Measurements from ENCODE around the gene SMCO1.

The SMCO1 gene

DNA sequence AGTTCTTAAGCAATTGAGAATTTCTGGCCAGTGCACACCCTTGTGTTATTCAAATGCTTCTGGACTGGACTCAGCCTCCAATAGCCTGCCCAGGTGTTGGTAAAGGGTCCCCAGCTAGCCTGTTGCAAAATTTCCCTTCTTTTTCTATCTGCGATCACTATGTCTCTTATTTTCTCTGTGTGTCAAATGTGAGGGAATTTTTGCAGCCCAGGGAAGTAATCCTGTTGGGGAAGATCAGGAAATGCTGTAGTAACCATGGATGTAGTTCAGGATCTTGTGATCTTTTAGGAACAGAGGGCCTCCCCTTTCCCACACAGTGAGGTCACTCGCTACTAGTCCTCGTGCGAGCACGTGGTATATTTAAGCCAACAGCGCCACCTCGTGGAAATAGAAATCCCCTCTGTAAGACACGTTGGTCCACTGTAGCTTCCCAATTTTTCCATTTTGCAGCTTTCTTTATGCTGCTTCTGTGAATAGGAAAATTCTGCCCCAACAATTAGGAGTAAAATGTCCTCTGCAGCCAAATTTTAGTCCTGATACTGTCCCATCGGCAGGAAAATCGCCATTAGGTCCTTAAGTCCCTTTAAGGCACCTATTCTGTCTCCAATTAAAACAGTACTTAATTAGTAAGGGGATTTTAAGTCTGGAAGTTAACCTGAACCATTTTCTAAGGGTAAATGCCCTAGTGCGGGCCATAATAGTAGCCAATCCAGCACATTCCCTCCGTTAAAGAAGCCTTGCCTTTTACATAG is 4.0 kb upstream of the SMCO1 start:
- H3K4me2 ChIP-seq (ENCODE audit: low read depth, low read length, poor library complexity, severe bottlenecking): no peak overlapping the region

DNA sequence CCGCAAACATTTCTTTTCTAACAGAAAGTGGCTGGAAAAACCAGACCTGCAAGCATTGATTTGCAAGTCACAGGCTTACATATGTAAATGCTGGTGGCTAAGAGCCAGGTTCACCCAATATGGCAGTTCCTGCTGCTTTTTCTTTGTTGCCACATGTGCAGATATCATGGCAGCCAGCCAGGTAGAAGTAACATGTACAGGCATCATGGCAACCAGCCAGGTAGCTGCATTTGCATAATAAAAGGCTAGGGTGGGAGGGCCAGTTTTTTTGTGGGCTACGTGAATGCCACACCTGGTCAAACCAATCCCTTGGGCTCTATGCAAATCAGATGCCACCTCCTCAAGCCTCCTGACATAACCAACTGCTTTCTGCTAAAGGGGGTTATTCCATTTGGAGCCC is 2.8 kb upstream of the SMCO1 start:
- TF ChIP-seq, protein P1, sequence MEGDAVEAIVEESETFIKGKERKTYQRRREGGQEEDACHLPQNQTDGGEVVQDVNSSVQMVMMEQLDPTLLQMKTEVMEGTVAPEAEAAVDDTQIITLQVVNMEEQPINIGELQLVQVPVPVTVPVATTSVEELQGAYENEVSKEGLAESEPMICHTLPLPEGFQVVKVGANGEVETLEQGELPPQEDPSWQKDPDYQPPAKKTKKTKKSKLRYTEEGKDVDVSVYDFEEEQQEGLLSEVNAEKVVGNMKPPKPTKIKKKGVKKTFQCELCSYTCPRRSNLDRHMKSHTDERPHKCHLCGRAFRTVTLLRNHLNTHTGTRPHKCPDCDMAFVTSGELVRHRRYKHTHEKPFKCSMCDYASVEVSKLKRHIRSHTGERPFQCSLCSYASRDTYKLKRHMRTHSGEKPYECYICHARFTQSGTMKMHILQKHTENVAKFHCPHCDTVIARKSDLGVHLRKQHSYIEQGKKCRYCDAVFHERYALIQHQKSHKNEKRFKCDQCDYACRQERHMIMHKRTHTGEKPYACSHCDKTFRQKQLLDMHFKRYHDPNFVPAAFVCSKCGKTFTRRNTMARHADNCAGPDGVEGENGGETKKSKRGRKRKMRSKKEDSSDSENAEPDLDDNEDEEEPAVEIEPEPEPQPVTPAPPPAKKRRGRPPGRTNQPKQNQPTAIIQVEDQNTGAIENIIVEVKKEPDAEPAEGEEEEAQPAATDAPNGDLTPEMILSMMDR (IDR thresholded peaks at IDR 0.05; ENCODE audit: insufficient read depth, low read length, poor library complexity, severe bottlenecking): no peak
- TF ChIP-seq EZH2phosphoT487 (conservative IDR thresholded peaks at IDR 0.05; ENCODE audit: low read length): no peak
- Histone ChIP-seq H3K4me2 (ENCODE audit: low read depth, low read length, poor library complexity, severe bottlenecking) (no peak overlapping the region), H3K79me2 (ENCODE audit: insufficient read depth, low read length) (no peaks in the 10 kb centered on the region), H2AFZ (ENCODE audit: low read depth, low read length, severe bottlenecking) (no peak overlapping the region), H3K27me3 (ENCODE audit: low read length) (no peaks in the 10 kb centered on the region), H3K9ac (ENCODE audit: low read length) (no peak overlapping the region), H3K9me2 (replicated peaks; ENCODE audit: insufficient read depth, low read length) (no peaks in the 10 kb centered on the region), H3K4me3 (ENCODE audit: insufficient read depth, low read length, poor library complexity, severe bottlenecking) (no peak overlapping the region), H3K9me3 (ENCODE audit: insufficient read depth, low read length) (peaks cover 38% of the 10 kb centered on the region; the same call in 1 of the 2 replicates), H3K27ac (ENCODE audit: low read depth, low read length) (no peak overlapping the region), H4K20me1 (ENCODE audit: low read depth, low read length) (no peaks in the 10 kb centered on the region), H3K36me3 (ENCODE audit: low read length) (no peaks in the 10 kb centered on the region), H3F3A (ENCODE audit: insufficient read depth) (no peaks in the 10 kb centered on the region)

More for the DNA sequence above, 4.0 kb upstream of the SMCO1 start:
- Histone ChIP-seq H3K79me2 (ENCODE audit: insufficient read depth, low read length) (no peaks in the 10 kb centered on the region), H4K20me1 (ENCODE audit: low read depth, low read length) (no peaks in the 10 kb centered on the region), H3K27ac (ENCODE audit: low read depth, low read length) (no peak overlapping the region), H3K9me3 (ENCODE audit: insufficient read depth, low read length) (peaks cover 38% of the 10 kb centered on the region; the same call in 1 of the 2 replicates), H3K27me3 (ENCODE audit: low read length) (no peaks in the 10 kb centered on the region), H3F3A (ENCODE audit: insufficient read depth) (no peaks in the 10 kb centered on the region), H2AFZ (ENCODE audit: low read depth, low read length, severe bottlenecking) (no peak overlapping the region), H3K9ac (ENCODE audit: low read length) (no peak overlapping the region), H3K36me3 (ENCODE audit: low read length) (no peaks in the 10 kb centered on the region), H3K4me3 (ENCODE audit: insufficient read depth, low read length, poor library complexity, severe bottlenecking) (no peak overlapping the region), H3K9me2 (replicated peaks; ENCODE audit: insufficient read depth, low read length) (no peaks in the 10 kb centered on the region)
- TF ChIP-seq, protein P1 (IDR thresholded peaks at IDR 0.05; ENCODE audit: insufficient read depth, low read length, poor library complexity, severe bottlenecking): peak; percentile 37
- TF ChIP-seq EZH2phosphoT487 (conservative IDR thresholded peaks at IDR 0.05; ENCODE audit: low read length): no peak

DNA sequence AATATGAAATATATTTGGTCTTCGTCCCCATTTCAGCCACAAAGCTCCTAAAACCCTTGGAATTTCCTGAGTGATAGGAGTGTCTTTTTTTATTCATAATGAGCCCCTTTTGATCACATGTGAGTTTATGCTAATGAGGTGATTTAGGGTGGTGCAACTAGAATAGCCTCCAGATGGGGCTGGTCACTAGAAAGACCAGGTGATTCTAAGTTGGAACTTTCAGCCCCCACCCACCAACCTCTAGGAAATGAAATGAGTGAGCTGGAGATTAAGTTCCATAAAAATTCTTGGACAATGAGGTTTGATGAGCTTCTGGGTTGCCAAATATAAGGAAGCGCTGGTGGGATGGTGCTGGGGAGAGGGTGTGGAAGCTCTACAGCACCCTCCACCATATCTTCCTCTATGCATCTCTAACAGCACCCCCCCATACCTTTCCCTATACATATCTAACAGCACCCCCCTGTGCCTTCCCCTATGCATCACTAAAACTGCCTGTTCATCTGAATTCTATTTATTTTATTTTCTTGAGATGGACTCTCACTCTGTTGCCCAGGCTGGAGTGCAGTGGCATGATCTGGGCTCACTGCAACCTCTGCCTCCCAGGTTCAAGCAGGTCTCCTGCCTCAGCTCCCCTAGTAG is 2.1 kb upstream of the SMCO1 start:
- H4K20me1 ChIP-seq (ENCODE audit: low read depth, low read length): no peaks in the 10 kb centered on the region
- H3K4me3 ChIP-seq (ENCODE audit: insufficient read depth, low read length, poor library complexity, severe bottlenecking): no peak overlapping the region
- no peaks in the 10 kb centered on the region for H3F3A ChIP-seq (ENCODE audit: insufficient read depth)
- H2AFZ ChIP-seq (ENCODE audit: low read depth, low read length, severe bottlenecking): no peak overlapping the region
- no peak overlapping the region for H3K4me2 ChIP-seq (ENCODE audit: low read depth, low read length, poor library complexity, severe bottlenecking)
- H3K27me3 ChIP-seq (ENCODE audit: low read length): no peaks in the 10 kb centered on the region
- peaks cover 38% of the 10 kb centered on the region; the same call in 1 of the 2 replicates for H3K9me3 ChIP-seq (ENCODE audit: insufficient read depth, low read length)
- H3K36me3 ChIP-seq (ENCODE audit: low read length): no peaks in the 10 kb centered on the region
- H3K9me2 ChIP-seq (replicated peaks; ENCODE audit: insufficient read depth, low read length): no peaks in the 10 kb centered on the region
- no peak overlapping the region for H3K9ac ChIP-seq (ENCODE audit: low read length)
- TF ChIP-seq, protein P1 (IDR thresholded peaks at IDR 0.05; ENCODE audit: insufficient read depth, low read length, poor library complexity, severe bottlenecking): no peak
- no peak for TF ChIP-seq EZH2phosphoT487 (conservative IDR thresholded peaks at IDR 0.05; ENCODE audit: low read length)
- no peak overlapping the region for H3K27ac ChIP-seq (ENCODE audit: low read depth, low read length)
- no peaks in the 10 kb centered on the region for H3K79me2 ChIP-seq (ENCODE audit: insufficient read depth, low read length)
